Measurements from ENCODE around the gene AADAC.

DNA sequence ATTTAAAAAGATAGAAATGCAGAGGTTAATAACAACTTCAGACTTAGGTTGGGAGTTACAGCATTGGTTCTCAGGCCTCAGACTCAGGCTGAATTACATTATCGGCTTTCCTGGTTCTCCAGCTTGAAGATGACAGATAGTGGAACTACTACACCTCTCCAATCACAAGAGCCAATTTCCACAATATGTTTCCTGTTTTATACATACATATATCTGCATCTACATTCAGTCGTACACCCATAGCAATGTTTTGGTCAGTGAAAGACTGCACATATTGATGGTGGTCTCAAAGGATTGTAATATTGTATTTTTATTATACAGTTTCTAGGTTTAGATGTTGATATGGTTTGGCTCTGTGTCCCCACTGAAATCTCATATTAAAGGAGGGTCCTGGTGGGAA is 44.7 kb upstream of the AADAC start:
- no peak for TF ChIP-seq POLR2A (IDR thresholded peaks at IDR 0.05)
- TF ChIP-seq, protein P1, sequence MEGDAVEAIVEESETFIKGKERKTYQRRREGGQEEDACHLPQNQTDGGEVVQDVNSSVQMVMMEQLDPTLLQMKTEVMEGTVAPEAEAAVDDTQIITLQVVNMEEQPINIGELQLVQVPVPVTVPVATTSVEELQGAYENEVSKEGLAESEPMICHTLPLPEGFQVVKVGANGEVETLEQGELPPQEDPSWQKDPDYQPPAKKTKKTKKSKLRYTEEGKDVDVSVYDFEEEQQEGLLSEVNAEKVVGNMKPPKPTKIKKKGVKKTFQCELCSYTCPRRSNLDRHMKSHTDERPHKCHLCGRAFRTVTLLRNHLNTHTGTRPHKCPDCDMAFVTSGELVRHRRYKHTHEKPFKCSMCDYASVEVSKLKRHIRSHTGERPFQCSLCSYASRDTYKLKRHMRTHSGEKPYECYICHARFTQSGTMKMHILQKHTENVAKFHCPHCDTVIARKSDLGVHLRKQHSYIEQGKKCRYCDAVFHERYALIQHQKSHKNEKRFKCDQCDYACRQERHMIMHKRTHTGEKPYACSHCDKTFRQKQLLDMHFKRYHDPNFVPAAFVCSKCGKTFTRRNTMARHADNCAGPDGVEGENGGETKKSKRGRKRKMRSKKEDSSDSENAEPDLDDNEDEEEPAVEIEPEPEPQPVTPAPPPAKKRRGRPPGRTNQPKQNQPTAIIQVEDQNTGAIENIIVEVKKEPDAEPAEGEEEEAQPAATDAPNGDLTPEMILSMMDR (IDR thresholded peaks at IDR 0.05): no peak

Measured in lower leg skin (tissue), 3 donors.